Nephron (organoid): ENCODE results near the gene EXOSC7.
"Not testable (repeated sequence)": the region's sequence is repeated elsewhere in the genome, so short reads cannot be mapped to it uniquely, and the experiment has no call there.

Experiments
- H3K27ac Mint-ChIP-seq, 3 experiments: 2 replicates each; pipeline ENCODE4 v1.8.0; 2020; ENCODE audit warnings: mixed read lengths in 3 of 3, mild to moderate bottlenecking in 2 of 3, moderate library complexity in 1 of 3
- H3K27me3 Mint-ChIP-seq: 2 replicates; pipeline ENCODE4 v1.8.0; 2021; ENCODE audit warnings: low read depth, mild to moderate bottlenecking, moderate library complexity, mixed read lengths
- H3K36me3 Mint-ChIP-seq: 2 replicates; pipeline ENCODE4 v1.8.0; 2020; ENCODE audit warnings: low read depth, mixed read lengths
- H3K4me1 Mint-ChIP-seq: 2 replicates; pipeline ENCODE4 v1.8.0; 2020; ENCODE audit warnings: mixed read lengths
- H3K4me3 Mint-ChIP-seq, 3 experiments: 2 replicates each; pipeline ENCODE4 v1.8.0; 2020; ENCODE audit warnings: mild to moderate bottlenecking in 3 of 3, mixed read lengths in 3 of 3, moderate library complexity in 2 of 3
- H3K9me3 Mint-ChIP-seq: 2 replicates; pipeline ENCODE4 v1.8.0; 2020; ENCODE audit warnings: mixed read lengths
- CTCF ChIP-seq, 3 experiments: fragments of 200-600 bp; sonication (generic); IDR thresholded peaks; one replicate each; pipeline ENCODE4 v1.5.0; 2021; ENCODE audit warnings: antibody characterized with exemption in 3 of 3; ENCODE audit not compliant: unreplicated experiment in 3 of 3

Gene EXOSC7

GRCh38 chr3:44948239-44948638 lies 27.8 kb upstream of the EXOSC7 start:
- no peak overlapping the region for H3K27ac Mint-ChIP-seq
- no peak for TF ChIP-seq CTCF (IDR thresholded peaks at IDR 0.05; ENCODE audit: unreplicated experiment in 3 of 3)
- no peak overlapping the region for H3K4me3 Mint-ChIP-seq
- no peaks in the 10 kb centered on the region for H3K9me3 Mint-ChIP-seq
- H3K27me3 Mint-ChIP-seq, result no peaks in the 10 kb centered on the region
- peaks cover 6% of the 10 kb centered on the region for H3K36me3 Mint-ChIP-seq
- H3K4me1 Mint-ChIP-seq, result no peaks in the 10 kb centered on the region

- not testable (repeated sequence) for H3K27me3 Mint-ChIP-seq, H3K4me1 Mint-ChIP-seq, H3K4me3 Mint-ChIP-seq, H3K27ac Mint-ChIP-seq, H3K36me3 Mint-ChIP-seq, H3K9me3 Mint-ChIP-seq
These were observed 26.3 kb upstream of the EXOSC7 start for GRCh38 chr3:44949770-44950169.

- no peaks in the 10 kb centered on the region for H3K9me3 Mint-ChIP-seq
These were observed 25.7 kb upstream of the EXOSC7 start for GRCh38 chr3:44950275-44950734.

GRCh38 chr3:44952689-44953088 lies 23.4 kb upstream of the EXOSC7 start:
- TF ChIP-seq CTCF (IDR thresholded peaks at IDR 0.05; ENCODE audit: unreplicated experiment in 3 of 3), result no peak
- Mint-ChIP-seq H3K36me3 (peaks cover 3% of the 10 kb centered on the region), H3K4me3 (no peak overlapping the region), H3K27me3 (no peaks in the 10 kb centered on the region), H3K27ac (no peak overlapping the region), H3K9me3 (no peaks in the 10 kb centered on the region), H3K4me1 (no peaks in the 10 kb centered on the region)

More at GRCh38 chr3:44950275-44950734, 25.7 kb upstream of the EXOSC7 start:
- no peaks in the 10 kb centered on the region for H3K27me3 Mint-ChIP-seq
- no peak for TF ChIP-seq CTCF (IDR thresholded peaks at IDR 0.05; ENCODE audit: unreplicated experiment in 3 of 3)
- no peaks in the 10 kb centered on the region for H3K36me3 Mint-ChIP-seq
- no peak overlapping the region for H3K4me3 Mint-ChIP-seq
- no peaks in the 10 kb centered on the region for H3K4me1 Mint-ChIP-seq
- H3K27ac Mint-ChIP-seq, result no peak overlapping the region

- Mint-ChIP-seq H3K36me3 (peaks cover 12% of the 10 kb centered on the region), H3K27me3 (no peaks in the 10 kb centered on the region), H3K4me1 (no peaks in the 10 kb centered on the region), H3K9me3 (no peaks in the 10 kb centered on the region), H3K27ac (no peak overlapping the region), H3K4me3 (no peak overlapping the region)
- TF ChIP-seq CTCF (IDR thresholded peaks at IDR 0.05; ENCODE audit: unreplicated experiment in 3 of 3), result no peak
These were observed 21.7 kb upstream of the EXOSC7 start for GRCh38 chr3:44954304-44954703.

GRCh38 chr3:44954962-44955361 lies 21.1 kb upstream of the EXOSC7 start:
- peaks cover 12% of the 10 kb centered on the region for H3K36me3 Mint-ChIP-seq
- H3K4me3 Mint-ChIP-seq, result no peak overlapping the region
- H3K27ac Mint-ChIP-seq, result no peak overlapping the region
- no peak for TF ChIP-seq CTCF (IDR thresholded peaks at IDR 0.05; ENCODE audit: unreplicated experiment in 3 of 3)
- no peaks in the 10 kb centered on the region for H3K27me3 Mint-ChIP-seq
- no peaks in the 10 kb centered on the region for H3K4me1 Mint-ChIP-seq
- no peaks in the 10 kb centered on the region for H3K9me3 Mint-ChIP-seq
